HG03025 (cell line): ENCODE measurements around the gene PRPH.

Experiments used
- ATAC-seq: cut with Tn5 transposase; IDR thresholded peaks from one replicate; pipeline ENCODE4 v1.9.1; 2021; ENCODE audit warnings: mild to moderate bottlenecking, moderate library complexity; ENCODE audit not compliant: unreplicated experiment, low FRiP score

Gene PRPH

GRCh38 chr12:49344486-49345050 is 49.6 kb downstream of the PRPH start:
- no peak for ATAC-seq

GRCh38 chr12:49345051-49345824 is 50.3 kb downstream of the PRPH start:
- ATAC-seq, result no peak

GRCh38 chr12:49345825-49346658 is 51.1 kb downstream of the PRPH start:
- ATAC-seq, result no peak

GRCh38 chr12:49346659-49347310 is 51.8 kb downstream of the PRPH start, which contains the start of gene DNAJC22:
TSS of gene DNAJC22 (plus strand) at chr12:49346888. CDS start at chr12:49348873, 1,985 bp downstream.
- ATAC-seq, result no peak

- ATAC-seq, result no peak
Measured at GRCh38 chr12:49347311-49348193, 52.6 kb downstream of the PRPH start.
